Gastroesophageal sphincter (tissue), 3 donors: Measurements from ENCODE around the gene ICE1.

ENCODE experiments used
- EP300 ChIP-seq: sonication (generic); formaldehyde crosslinking; IDR thresholded peaks from one replicate; pipeline ENCODE4 v1.6.1; 2017; ENCODE audit warnings: antibody characterized with exemption, mild to moderate bottlenecking
- POLR2A ChIP-seq, 2 donors: fragments of 450-650 bp; IDR thresholded peaks; one replicate each; pipeline ENCODE4 v1.6.1; 2017; ENCODE audit warnings: antibody characterized with exemption in 2 of 2, mild to moderate bottlenecking in 2 of 2, moderate library complexity in 1 of 2
- TF ChIP-seq, protein P1 (sequence below), 4 experiments: fragments of 200-600 bp in 2 of 4; fragments of 450-650 bp in 2 of 4; sonication (generic) in 1 of 4; IDR thresholded peaks; one replicate each; pipeline ENCODE4 v1.5.1; 2017 to 2019; ENCODE audit warnings: antibody characterized with exemption in 4 of 4, mild to moderate bottlenecking in 2 of 4, moderate library complexity in 2 of 4

- TF ChIP-seq, protein P1, sequence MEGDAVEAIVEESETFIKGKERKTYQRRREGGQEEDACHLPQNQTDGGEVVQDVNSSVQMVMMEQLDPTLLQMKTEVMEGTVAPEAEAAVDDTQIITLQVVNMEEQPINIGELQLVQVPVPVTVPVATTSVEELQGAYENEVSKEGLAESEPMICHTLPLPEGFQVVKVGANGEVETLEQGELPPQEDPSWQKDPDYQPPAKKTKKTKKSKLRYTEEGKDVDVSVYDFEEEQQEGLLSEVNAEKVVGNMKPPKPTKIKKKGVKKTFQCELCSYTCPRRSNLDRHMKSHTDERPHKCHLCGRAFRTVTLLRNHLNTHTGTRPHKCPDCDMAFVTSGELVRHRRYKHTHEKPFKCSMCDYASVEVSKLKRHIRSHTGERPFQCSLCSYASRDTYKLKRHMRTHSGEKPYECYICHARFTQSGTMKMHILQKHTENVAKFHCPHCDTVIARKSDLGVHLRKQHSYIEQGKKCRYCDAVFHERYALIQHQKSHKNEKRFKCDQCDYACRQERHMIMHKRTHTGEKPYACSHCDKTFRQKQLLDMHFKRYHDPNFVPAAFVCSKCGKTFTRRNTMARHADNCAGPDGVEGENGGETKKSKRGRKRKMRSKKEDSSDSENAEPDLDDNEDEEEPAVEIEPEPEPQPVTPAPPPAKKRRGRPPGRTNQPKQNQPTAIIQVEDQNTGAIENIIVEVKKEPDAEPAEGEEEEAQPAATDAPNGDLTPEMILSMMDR (IDR thresholded peaks at IDR 0.05) = no peak
- no peak for TF ChIP-seq EP300
- no peak for TF ChIP-seq POLR2A (IDR thresholded peaks at IDR 0.05)
Observed at GRCh38 chr5:5522336-5522735, 99.9 kb downstream of the ICE1 start.
